OCI-LY7 (cell line): Measurements from ENCODE around the gene C19orf85.

ENCODE experiments used
- EZH2phosphoT487 ChIP-seq: fragments of 200-600 bp; sonication (generic); IDR thresholded peaks from 2 replicates; pipeline ENCODE4 v1.6.1; 2018; ENCODE audit warnings: low read depth, borderline replicate concordance, mild to moderate bottlenecking, mixed run types, antibody characterized with exemption, low read length, moderate library complexity, mixed read lengths
- TF ChIP-seq, protein P1 (sequence below): fragments of 200-600 bp; sonication (generic); conservative IDR thresholded peaks from 2 replicates; pipeline ENCODE4 v1.5.1; 2014; ENCODE audit warnings: mild to moderate bottlenecking, antibody characterized with exemption, low read length, moderate library complexity, mixed read lengths

- TF ChIP-seq, protein P1, sequence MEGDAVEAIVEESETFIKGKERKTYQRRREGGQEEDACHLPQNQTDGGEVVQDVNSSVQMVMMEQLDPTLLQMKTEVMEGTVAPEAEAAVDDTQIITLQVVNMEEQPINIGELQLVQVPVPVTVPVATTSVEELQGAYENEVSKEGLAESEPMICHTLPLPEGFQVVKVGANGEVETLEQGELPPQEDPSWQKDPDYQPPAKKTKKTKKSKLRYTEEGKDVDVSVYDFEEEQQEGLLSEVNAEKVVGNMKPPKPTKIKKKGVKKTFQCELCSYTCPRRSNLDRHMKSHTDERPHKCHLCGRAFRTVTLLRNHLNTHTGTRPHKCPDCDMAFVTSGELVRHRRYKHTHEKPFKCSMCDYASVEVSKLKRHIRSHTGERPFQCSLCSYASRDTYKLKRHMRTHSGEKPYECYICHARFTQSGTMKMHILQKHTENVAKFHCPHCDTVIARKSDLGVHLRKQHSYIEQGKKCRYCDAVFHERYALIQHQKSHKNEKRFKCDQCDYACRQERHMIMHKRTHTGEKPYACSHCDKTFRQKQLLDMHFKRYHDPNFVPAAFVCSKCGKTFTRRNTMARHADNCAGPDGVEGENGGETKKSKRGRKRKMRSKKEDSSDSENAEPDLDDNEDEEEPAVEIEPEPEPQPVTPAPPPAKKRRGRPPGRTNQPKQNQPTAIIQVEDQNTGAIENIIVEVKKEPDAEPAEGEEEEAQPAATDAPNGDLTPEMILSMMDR, result no peak
- no peak for TF ChIP-seq EZH2phosphoT487
These were observed 21.3 kb downstream of the C19orf85 start, which contains the start of gene SHISA7 for GRCh38 chr19:55443045-55443823.
